ENCODE measurements around the gene VEGFA.

VEGFA gene

GRCh38 chr6:43734294-43734665 is 35.7 kb upstream of the VEGFA start:
- no peak overlapping the region for H3K4me3 ChIP-seq (ENCODE audit: low read depth, low read length)
- no peak for DNase-seq (ENCODE audit: low read depth)
- TF ChIP-seq, protein P1, sequence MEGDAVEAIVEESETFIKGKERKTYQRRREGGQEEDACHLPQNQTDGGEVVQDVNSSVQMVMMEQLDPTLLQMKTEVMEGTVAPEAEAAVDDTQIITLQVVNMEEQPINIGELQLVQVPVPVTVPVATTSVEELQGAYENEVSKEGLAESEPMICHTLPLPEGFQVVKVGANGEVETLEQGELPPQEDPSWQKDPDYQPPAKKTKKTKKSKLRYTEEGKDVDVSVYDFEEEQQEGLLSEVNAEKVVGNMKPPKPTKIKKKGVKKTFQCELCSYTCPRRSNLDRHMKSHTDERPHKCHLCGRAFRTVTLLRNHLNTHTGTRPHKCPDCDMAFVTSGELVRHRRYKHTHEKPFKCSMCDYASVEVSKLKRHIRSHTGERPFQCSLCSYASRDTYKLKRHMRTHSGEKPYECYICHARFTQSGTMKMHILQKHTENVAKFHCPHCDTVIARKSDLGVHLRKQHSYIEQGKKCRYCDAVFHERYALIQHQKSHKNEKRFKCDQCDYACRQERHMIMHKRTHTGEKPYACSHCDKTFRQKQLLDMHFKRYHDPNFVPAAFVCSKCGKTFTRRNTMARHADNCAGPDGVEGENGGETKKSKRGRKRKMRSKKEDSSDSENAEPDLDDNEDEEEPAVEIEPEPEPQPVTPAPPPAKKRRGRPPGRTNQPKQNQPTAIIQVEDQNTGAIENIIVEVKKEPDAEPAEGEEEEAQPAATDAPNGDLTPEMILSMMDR (IDR thresholded peaks at IDR 0.05; ENCODE audit: low read depth, low read length, missing control alignments): no peak

- no peak for DNase-seq (ENCODE audit: low read depth)
- TF ChIP-seq, protein P1 (IDR thresholded peaks at IDR 0.05; ENCODE audit: low read depth, low read length, missing control alignments): no peak
Observed at GRCh38 chr6:43735642-43736199, 34.3 kb upstream of the VEGFA start.

DNA sequence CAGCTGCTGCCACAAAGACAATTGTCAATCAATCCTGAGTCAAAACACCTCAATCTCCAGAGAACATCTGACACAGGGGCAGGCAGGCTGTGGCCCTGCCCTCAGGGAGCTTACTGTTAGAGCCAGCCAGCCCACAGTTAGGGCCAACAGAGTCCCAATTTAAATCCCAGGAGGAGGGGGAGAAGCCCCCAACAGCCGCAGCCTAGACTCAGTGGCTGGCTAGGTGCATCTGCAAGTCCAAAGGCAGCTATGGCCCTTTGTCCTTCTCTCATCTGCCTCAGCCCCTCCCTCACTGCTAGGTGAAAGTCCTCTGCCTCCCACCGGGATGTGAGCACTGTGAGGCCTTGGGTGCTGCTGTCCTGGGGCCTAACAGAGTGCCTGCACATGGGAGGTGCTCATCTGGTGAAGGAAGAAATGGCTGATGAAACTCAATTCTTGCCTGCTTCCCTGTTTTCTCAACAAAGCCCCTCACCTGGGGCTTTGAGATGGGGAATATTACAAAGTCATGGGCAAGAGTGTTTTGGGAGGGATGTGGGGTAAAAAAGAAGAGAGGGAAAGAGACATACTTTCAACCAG is 33.7 kb upstream of the VEGFA start:
- no peak overlapping the region for H3K4me3 ChIP-seq (ENCODE audit: low read depth, low read length)
- no peak for DNase-seq (ENCODE audit: low read depth)
- TF ChIP-seq, protein P1 (IDR thresholded peaks at IDR 0.05; ENCODE audit: low read depth, low read length, missing control alignments): no peak

More at GRCh38 chr6:43735642-43736199, 34.3 kb upstream of the VEGFA start:
- no peak overlapping the region for H3K4me3 ChIP-seq (ENCODE audit: low read depth, low read length)

DNA sequence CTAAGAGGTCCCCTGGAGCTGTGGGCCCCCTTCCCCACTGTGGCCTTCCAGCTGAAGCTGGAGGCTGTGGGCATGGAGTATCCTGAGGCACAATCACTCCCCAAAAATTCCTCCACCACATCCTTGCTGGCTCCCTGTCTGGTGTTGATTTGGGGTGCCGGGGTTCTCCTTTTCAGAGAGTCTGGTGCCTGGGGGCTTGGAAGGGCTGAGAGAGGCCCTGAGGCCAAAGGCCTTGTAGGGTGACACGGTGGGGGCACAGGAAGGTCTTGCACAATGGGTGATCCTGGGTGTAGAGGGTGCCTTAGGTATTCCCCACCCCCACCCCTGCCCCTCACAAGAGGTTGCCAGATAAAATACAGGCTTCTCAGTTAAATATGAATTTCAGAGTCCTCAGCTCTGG is 33.2 kb upstream of the VEGFA start:
- H3K4me3 ChIP-seq (ENCODE audit: low read depth, low read length): no peak overlapping the region
- no peak for DNase-seq (ENCODE audit: low read depth)
- TF ChIP-seq, protein P1 (IDR thresholded peaks at IDR 0.05; ENCODE audit: low read depth, low read length, missing control alignments): no peak

GRCh38 chr6:43737272-43738081 is 32.5 kb upstream of the VEGFA start:
- DNase-seq (ENCODE audit: low read depth): no peak
- TF ChIP-seq, protein P1 (IDR thresholded peaks at IDR 0.05; ENCODE audit: low read depth, low read length, missing control alignments): no peak
- H3K4me3 ChIP-seq (ENCODE audit: low read depth, low read length): no peak overlapping the region

GRCh38 chr6:43738267-43738676 is 31.7 kb upstream of the VEGFA start:
- H3K4me3 ChIP-seq (ENCODE audit: low read depth, low read length): no peak overlapping the region
- TF ChIP-seq, protein P1 (IDR thresholded peaks at IDR 0.05; ENCODE audit: low read depth, low read length, missing control alignments): no peak
- no peak for DNase-seq (ENCODE audit: low read depth)

All from GM12864 (cell line).